GM12878 (cell line): ENCODE results near the gene IKZF1. TPM values are rescaled to one million over a fixed set of nuclear protein-coding genes. Genes with fewer than 3 reads are reported as not detected.

Experiments used
- ATAC-seq: fragments of 200-7000 bp; cut with Tn5 transposase; 3 replicates; pipeline ENCODE4 v1.9.1; 2020; ENCODE audit warnings: mild to moderate bottlenecking, moderate library complexity
- BruUV-seq: library from RNA; stranded (reverse); fragments of 400-500 nt; replicated peaks from 2 replicates; lab custom pipeline; 2021; lab: Mats Ljungman, UMichigan
- CTCF ChIA-PET: fragments of 300-600 bp; sonication (Branson Sonifier 250); formaldehyde crosslinking; extraction: SDS; loops from one replicate; lab custom pipeline; 2021; ENCODE audit warnings: inconsistent platforms; lab: Yijun Ruan, JAX
- POLR2A ChIA-PET: fragments of 350-600 bp; formaldehyde crosslinking; extraction: SDS; loops from one replicate; lab custom pipeline; 2021; ENCODE audit warnings: inconsistent platforms; lab: Charles Lee
- RAD21 ChIA-PET: fragments of 300-600 bp; sonication (Branson Sonifier 250); formaldehyde crosslinking; loops from one replicate; lab custom pipeline; 2023; ENCODE audit warnings: antibody characterized with exemption; ENCODE audit not compliant: unreplicated experiment; lab: Charles Lee
- SMC1A ChIA-PET: fragments of 300-600 bp; sonication (Branson Sonifier 250); formaldehyde crosslinking; loops from one replicate; lab custom pipeline; 2023; ENCODE audit not compliant: unreplicated experiment, uncharacterized antibody; lab: Charles Lee
- DNase-seq: peaks from one replicate; pipeline ENCODE4 v3.0.0-alpha.2; 2011; ENCODE audit warnings: low read depth, low spot score
- FAIRE-seq: peaks from 3 replicates; lab custom pipeline; 2011; peaks lifted over from hg19 to GRCh38; lab: Jason Lieb, UNC
- H2AFZ ChIP-seq: 2 replicates; pipeline ENCODE4 v1.6.0; 2011; ENCODE audit warnings: low read depth, low read length, control low read depth; ENCODE audit not compliant: control insufficient read depth
- H3K27ac ChIP-seq: 2 replicates; pipeline ENCODE4 v1.5.1; 2011; ENCODE audit warnings: control low read depth; ENCODE audit not compliant: control insufficient read depth, insufficient read depth
- H3K27me3 ChIP-seq, 2 experiments: replicated peaks in 1 of 2; 2 replicates each; pipeline versions ENCODE4 v1.6.0 to v1.6.1; 2011; ENCODE audit warnings: low read length in 1 of 2; ENCODE audit not compliant: control insufficient read depth in 2 of 2, insufficient read depth in 2 of 2
- H3K36me3 ChIP-seq, 2 experiments: 2 replicates each; pipeline ENCODE4 v1.5.1; 2011; ENCODE audit warnings: low read length in 1 of 2; ENCODE audit not compliant: control insufficient read depth in 2 of 2, insufficient read depth in 2 of 2
- H3K4me1 ChIP-seq: 2 replicates; pipeline ENCODE4 v1.6.1; 2011; ENCODE audit warnings: mild to moderate bottlenecking, low read length, moderate library complexity, mixed read lengths; ENCODE audit not compliant: control insufficient read depth, insufficient read depth
- H3K4me2 ChIP-seq: 2 replicates; pipeline ENCODE4 v1.6.0; 2011; ENCODE audit warnings: control low read depth; ENCODE audit not compliant: control insufficient read depth, insufficient read depth
- H3K4me3 ChIP-seq: fragments of 200-600 bp; sonication (generic); 2 replicates; pipeline ENCODE4 v1.5.1; 2016
- H3K79me2 ChIP-seq: 2 replicates; pipeline ENCODE4 v1.6.0; 2011; ENCODE audit warnings: low read length; ENCODE audit not compliant: control insufficient read depth, insufficient read depth
- H3K9ac ChIP-seq: 2 replicates; pipeline ENCODE4 v1.8.0; 2011; ENCODE audit warnings: low read length, control low read depth, mixed read lengths; ENCODE audit not compliant: control insufficient read depth, insufficient read depth
- H3K9me3 ChIP-seq: replicated peaks from 3 replicates; pipeline ENCODE4 v1.5.1; 2011; ENCODE audit warnings: mild to moderate bottlenecking, low read length; ENCODE audit not compliant: control insufficient read depth, insufficient read depth
- H4K20me1 ChIP-seq: 2 replicates; pipeline ENCODE4 v1.6.0; 2011; ENCODE audit not compliant: control insufficient read depth, insufficient read depth
- ASH2L ChIP-seq: fragments of 300-600, 200-600 bp; sonication (generic); IDR thresholded peaks from 2 replicates; pipeline ENCODE4 v1.6.1; 2017; ENCODE audit warnings: low read depth, mild to moderate bottlenecking, borderline replicate concordance
- BRCA1 ChIP-seq: IDR thresholded peaks from 2 replicates; pipeline ENCODE4 v1.6.1; 2011; ENCODE audit warnings: low read depth, low read length, improper control_type of control experiment
- CBFB ChIP-seq: IDR thresholded peaks from 2 replicates; pipeline ENCODE4 v1.6.1; 2016; ENCODE audit warnings: antibody characterized with exemption, low read depth
- EED ChIP-seq: sonication (generic); IDR thresholded peaks from 2 replicates; pipeline ENCODE4 v1.6.1; 2016; ENCODE audit warnings: antibody characterized with exemption, low read depth
- FOS ChIP-seq: IDR thresholded peaks from 3 replicates; pipeline ENCODE4 v1.6.1; 2011; ENCODE audit warnings: borderline replicate concordance; ENCODE audit not compliant: insufficient read length; ENCODE audit errors: extremely low read depth
- JUND ChIP-seq: IDR thresholded peaks from 2 replicates; pipeline ENCODE4 v1.6.1; 2012; ENCODE audit warnings: low read depth, mild to moderate bottlenecking, low read length, improper control_type of control experiment, moderate library complexity
- MEF2B ChIP-seq: fragments of 450-650 bp; IDR thresholded peaks from 2 replicates; pipeline ENCODE4 v1.6.1; 2018; ENCODE audit warnings: mild to moderate bottlenecking, moderate library complexity; ENCODE audit not compliant: partially characterized antibody, poor library complexity, severe bottlenecking
- MTA3 ChIP-seq: IDR thresholded peaks from 2 replicates; pipeline ENCODE4 v1.6.1; 2012; ENCODE audit warnings: low read length, inconsistent platforms, borderline replicate concordance
- POLR2AphosphoS5 ChIP-seq: IDR thresholded peaks from 2 replicates; pipeline ENCODE4 v1.6.1; 2011; ENCODE audit warnings: mild to moderate bottlenecking, low read length, inconsistent platforms
- YY1 ChIP-seq: IDR thresholded peaks from 2 replicates; pipeline ENCODE4 v1.6.1; 2011; ENCODE audit warnings: low read depth, mild to moderate bottlenecking, low read length
- WGBS: methylation state at CpG from one replicate; pipeline ENCODE4 v1.1.6; 2016; ENCODE audit warnings: low lambda C conversion rate; ENCODE audit not compliant: insufficient replicate concordance, insufficient coverage; ENCODE audit errors: missing lambda C conversion rate; 5-methylcytosine and 5-hydroxymethylcytosine counted together
- in situ Hi-C: fragments of 300-500 bp; cut with MboI; formaldehyde crosslinking; loops from 9 replicates; pipeline ENCODE4 v1.14.3; 2018; ENCODE audit warnings: mixed read lengths
- intact Hi-C: fragments of 100-400 bp; cut with micrococcal nuclease; formaldehyde crosslinking; loops from one replicate; pipeline ENCODE4 v1.14.2; 2022; ENCODE audit not compliant: unreplicated experiment
- polyA plus RNA-seq, 11 experiments: library from polyadenylated mRNA; depleted of rRNA in 4 of 11; unstranded in 6 of 11; stranded (reverse) in 5 of 11; fragments of >200 nt; fragmentation: Nextera tagmentation in 4 of 11; fragmentation: Illumina TruSeq in 1 of 11; extraction: Ambion mirVana in 4 of 11; extraction: Trizol in 1 of 11; gene quantifications; 1 replicate in 1 of 11; 2 replicates in 10 of 11; pipeline versions ENCODE4 v1.2.1 to v1.2.3, GENCODE V29; 2011 to 2016; ENCODE audit warnings: inconsistent platforms in 2 of 11, missing spikeins in 2 of 11, low read depth in 1 of 11
- total RNA-seq, 4 experiments: library from RNA; depleted of rRNA in 3 of 4; stranded (reverse); fragments of >200 nt in 3 of 4; fragmentation: Illumina TruSeq in 1 of 4; extraction: Trizol in 1 of 4; gene quantifications; 2 replicates each; pipeline versions ENCODE4 v1.2.1 to v1.2.3, GENCODE V29; 2013 to 2021
- TF ChIP-seq, protein P1 (sequence below): fragments of 450-650 bp; conservative IDR thresholded peaks from 2 replicates; pipeline ENCODE4 v1.6.1; 2017; ENCODE audit warnings: mild to moderate bottlenecking, moderate library complexity

IKZF1 gene
- total and polyA plus RNA-seq, 10 of the 15 experiments (the other 5 are each of a cell fraction or from before 2014, with no cell fraction given): 27.2 to 125 (median 71.6) TPM

DNA sequence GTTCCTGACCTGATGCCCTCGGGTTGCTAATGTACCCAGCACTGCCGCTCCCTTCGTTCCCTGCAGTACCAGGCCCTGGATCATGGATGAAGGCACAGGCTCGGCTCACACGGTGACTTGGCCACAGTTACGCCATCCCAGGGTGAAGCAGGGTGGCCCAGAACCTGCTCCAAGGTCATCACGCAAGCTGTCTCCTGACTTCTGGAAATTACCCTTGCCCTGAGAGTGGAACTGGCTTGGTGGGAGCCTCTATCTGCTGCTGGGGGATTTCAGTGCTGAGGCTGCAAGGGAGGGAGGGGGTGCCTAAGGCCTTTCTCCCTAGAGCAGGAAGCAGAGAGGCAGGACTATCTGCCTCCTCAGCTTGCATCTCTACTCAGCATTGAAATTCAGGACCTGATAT is 109.0 kb downstream of the IKZF1 start:
- no peaks in the 10 kb centered on the region for H3K36me3 ChIP-seq
- peaks cover 61% of the 10 kb centered on the region for H3K4me1 ChIP-seq
- H4K20me1 ChIP-seq: no peaks in the 10 kb centered on the region
- RAD21 ChIA-PET: interaction anchor here (0.9 to 1.4 kb wide), 2 partner anchors 8 to 207 kb away, joined by 3 read pairs; no protein-coding TSS in a partner anchor
- H3K9me3 ChIP-seq: no peaks in the 10 kb centered on the region
- DNase-seq: no peak
- H3K27me3 ChIP-seq: no peaks in the 10 kb centered on the region
- ATAC-seq: no peak
- SMC1A ChIA-PET: interaction anchor here (0.8 to 2.3 kb wide), 3 partner anchors 45 to 321 kb away, joined by 3 to 8 read pairs (median 3); no protein-coding TSS in a partner anchor
- no TSS peak for BruUV-seq
- TF ChIP-seq EED: no peak
- TF ChIP-seq POLR2AphosphoS5: no peak
- TF ChIP-seq MEF2B: no peak
- TF ChIP-seq BRCA1: no peak
- TF ChIP-seq, all 136 proteins: peak for 0
- Histone ChIP-seq H3K4me3 (no peak overlapping the region), H3K4me2 (no peak overlapping the region), H3K9ac (no peak overlapping the region), H3K27ac (no peak overlapping the region), H2AFZ (no peak overlapping the region), H3K79me2 (no peaks in the 10 kb centered on the region)
- in situ Hi-C loops (loop anchor here (10.0 kb wide), 1 partner anchor 209 kb away; no protein-coding TSS in a partner anchor), intact Hi-C loops (no loop called here)
- 97% methylated on average over 7 of the region's 7 CpGs for WGBS
- CTCF ChIA-PET: interaction anchor here (0.9 to 1.4 kb wide), 3 partner anchors 15 to 279 kb away, joined by 3 read pairs; no protein-coding TSS in a partner anchor
- POLR2A ChIA-PET: no interaction called here
- no peak for FAIRE-seq

DNA sequence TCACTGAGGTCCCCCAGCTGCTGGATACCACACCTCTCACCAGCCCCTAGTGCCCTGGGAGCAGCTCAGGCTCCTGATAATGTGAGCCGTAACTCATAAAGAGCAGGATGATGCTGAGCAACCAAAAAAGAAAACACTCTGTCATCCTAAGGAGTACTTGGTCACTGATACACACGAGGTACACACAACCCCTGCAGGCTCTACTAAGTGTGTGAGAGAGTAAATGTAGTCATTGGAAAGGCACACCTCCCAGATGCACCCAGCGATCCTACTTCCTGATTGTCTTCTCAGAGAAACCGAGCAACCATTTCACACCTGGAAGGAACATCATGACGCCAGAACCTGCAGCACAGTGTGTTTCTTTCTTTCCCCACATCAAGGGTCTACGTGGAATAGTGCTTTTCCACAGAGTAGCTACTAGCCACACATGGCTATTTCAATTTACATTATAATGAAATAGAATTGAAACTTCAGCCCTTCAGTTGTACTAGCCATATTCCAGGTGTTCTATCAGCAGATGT is 111.4 kb downstream of the IKZF1 start:
- Histone ChIP-seq H3K27me3 (no peaks in the 10 kb centered on the region), H3K9me3 (no peaks in the 10 kb centered on the region), H3K4me3 (no peak overlapping the region), H3K27ac (no peak overlapping the region; the same call in 1 of the 2 replicates), H2AFZ (no peak overlapping the region; the same call in 1 of the 2 replicates), H3K9ac (no peak overlapping the region)
- 32% methylated on average over 6 of the region's 6 CpGs for WGBS
- no TSS peak for BruUV-seq
- ATAC-seq: 0 out of 3 replicates have a peak, but pooled peaks have one; percentile 5
- RAD21 ChIA-PET: interaction anchor here (0.6 to 8.4 kb wide), 15 partner anchors 22 to 297 kb away, joined by 3 to 92 read pairs (median 6); no protein-coding TSS in a partner anchor
- 0 out of 2 replicates have a peak, but pooled peaks have one; percentile 12 for TF ChIP-seq MTA3
- TF ChIP-seq, protein P1, sequence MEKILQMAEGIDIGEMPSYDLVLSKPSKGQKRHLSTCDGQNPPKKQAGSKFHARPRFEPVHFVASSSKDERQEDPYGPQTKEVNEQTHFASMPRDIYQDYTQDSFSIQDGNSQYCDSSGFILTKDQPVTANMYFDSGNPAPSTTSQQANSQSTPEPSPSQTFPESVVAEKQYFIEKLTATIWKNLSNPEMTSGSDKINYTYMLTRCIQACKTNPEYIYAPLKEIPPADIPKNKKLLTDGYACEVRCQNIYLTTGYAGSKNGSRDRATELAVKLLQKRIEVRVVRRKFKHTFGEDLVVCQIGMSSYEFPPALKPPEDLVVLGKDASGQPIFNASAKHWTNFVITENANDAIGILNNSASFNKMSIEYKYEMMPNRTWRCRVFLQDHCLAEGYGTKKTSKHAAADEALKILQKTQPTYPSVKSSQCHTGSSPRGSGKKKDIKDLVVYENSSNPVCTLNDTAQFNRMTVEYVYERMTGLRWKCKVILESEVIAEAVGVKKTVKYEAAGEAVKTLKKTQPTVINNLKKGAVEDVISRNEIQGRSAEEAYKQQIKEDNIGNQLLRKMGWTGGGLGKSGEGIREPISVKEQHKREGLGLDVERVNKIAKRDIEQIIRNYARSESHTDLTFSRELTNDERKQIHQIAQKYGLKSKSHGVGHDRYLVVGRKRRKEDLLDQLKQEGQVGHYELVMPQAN: 0 out of 2 replicates have a peak, but pooled peaks have one; percentile 0
- no peak for TF ChIP-seq ASH2L
- no peak for TF ChIP-seq CBFB
- TF ChIP-seq FOS: no peak
- no peak for TF ChIP-seq JUND
- TF ChIP-seq YY1: no peak
- TF ChIP-seq, all 136 proteins: peak for 2
- POLR2A ChIA-PET: no interaction called here
- SMC1A ChIA-PET: interaction anchor here (1.1 to 7.8 kb wide), 24 partner anchors 10 to 323 kb away, joined by 3 to 122 read pairs (median 6); partner anchors contain the start of gene ZPBP
- H3K4me1 ChIP-seq: peaks cover 42% of the 10 kb centered on the region
- in situ Hi-C loops: loop anchor here (10.0 kb wide), 1 partner anchor 211 kb away; no protein-coding TSS in a partner anchor
- FAIRE-seq: no peak
- CTCF ChIA-PET: interaction anchor here (0.9 to 14.6 kb wide), 17 partner anchors 11 to 323 kb away, joined by 3 to 257 read pairs (median 14); partner anchors contain the start of gene ZPBP
- peak overlapping the region; percentile 84 for H3K4me2 ChIP-seq
- no peaks in the 10 kb centered on the region for H4K20me1 ChIP-seq
- intact Hi-C loops: loop anchor here (5.0 kb wide), 1 partner anchor 109 kb away; no protein-coding TSS in a partner anchor
- H3K79me2 ChIP-seq: no peaks in the 10 kb centered on the region
- DNase-seq: no peak
- H3K36me3 ChIP-seq: no peaks in the 10 kb centered on the region
